ENCODE results near the gene ZSCAN5C. TPM values are rescaled to one million over a fixed set of nuclear protein-coding genes. Genes with fewer than 3 reads are reported as not detected.
"Not testable (repeated sequence)": the region's sequence is repeated elsewhere in the genome, so short reads cannot be mapped to it uniquely, and the experiment has no call there.

ZSCAN5C gene
- total RNA-seq (2014; rRNA removed): not detected in 2 replicates
- polyA plus RNA-seq (2012): not detected

GRCh38 chr19:56201973-56202372 is at the start of gene ZSCAN5C:
TSS of gene ZSCAN5C (plus strand) at chr19:56202273. CDS start at chr19:56205914, 3,641 bp downstream.
- no peak for DNase-seq (ENCODE audit: low read depth)

DNA sequence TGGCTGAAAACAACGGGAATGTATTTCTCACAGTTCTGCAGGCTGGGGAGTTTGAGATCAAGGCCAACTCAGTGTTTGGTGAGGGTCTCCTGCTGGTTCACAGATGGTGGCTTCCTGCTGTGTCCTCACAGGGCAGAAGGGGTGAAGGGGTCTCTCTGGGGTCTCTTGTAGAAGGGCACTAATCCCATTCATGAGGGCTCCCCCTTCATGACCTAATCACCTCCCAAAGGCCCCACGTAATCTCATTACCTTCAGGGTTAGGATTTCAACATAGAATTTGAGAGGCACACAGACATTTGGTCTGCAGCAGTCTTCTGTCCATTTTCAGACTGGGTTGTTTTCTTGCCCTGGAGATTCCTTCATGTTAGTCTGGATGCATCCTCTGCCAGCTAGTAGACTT is 49.4 kb upstream of the ZSCAN5C start:
- DNase-seq (ENCODE audit: low read depth): no peak

DNA sequence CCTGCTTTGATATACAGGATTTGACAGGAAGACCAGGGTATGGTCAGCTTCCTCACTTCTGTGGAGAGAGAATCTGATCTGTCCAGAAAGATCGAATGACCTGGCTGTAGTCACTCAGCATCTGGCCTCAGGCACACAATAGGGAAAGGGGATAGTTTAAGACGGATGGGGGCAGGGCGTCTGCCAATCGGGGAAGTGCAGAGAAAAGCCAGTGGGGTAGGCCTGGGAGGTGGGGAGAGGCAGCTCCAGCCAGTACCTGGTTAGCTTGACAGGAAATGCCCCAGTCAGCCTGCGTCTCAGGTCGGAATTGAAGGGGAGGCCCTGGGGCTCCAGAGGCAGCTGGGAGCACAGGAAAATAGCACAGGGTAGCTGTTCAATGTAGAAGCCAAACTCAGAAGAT is 48.6 kb upstream of the ZSCAN5C start:
- DNase-seq (ENCODE audit: low read depth): no peak

GRCh38 chr19:56155124-56155687 is 46.9 kb upstream of the ZSCAN5C start:
- DNase-seq (ENCODE audit: low read depth): no peak

- DNase-seq (ENCODE audit: low read depth): no peak
Observed at GRCh38 chr19:56156768-56157167, 45.3 kb upstream of the ZSCAN5C start.

- DNase-seq (ENCODE audit: low read depth): no peak
Observed at GRCh38 chr19:56158170-56158757, 43.8 kb upstream of the ZSCAN5C start.

- no peak for DNase-seq (ENCODE audit: low read depth)
Observed at GRCh38 chr19:56159009-56159559, 43.0 kb upstream of the ZSCAN5C start.

DNA sequence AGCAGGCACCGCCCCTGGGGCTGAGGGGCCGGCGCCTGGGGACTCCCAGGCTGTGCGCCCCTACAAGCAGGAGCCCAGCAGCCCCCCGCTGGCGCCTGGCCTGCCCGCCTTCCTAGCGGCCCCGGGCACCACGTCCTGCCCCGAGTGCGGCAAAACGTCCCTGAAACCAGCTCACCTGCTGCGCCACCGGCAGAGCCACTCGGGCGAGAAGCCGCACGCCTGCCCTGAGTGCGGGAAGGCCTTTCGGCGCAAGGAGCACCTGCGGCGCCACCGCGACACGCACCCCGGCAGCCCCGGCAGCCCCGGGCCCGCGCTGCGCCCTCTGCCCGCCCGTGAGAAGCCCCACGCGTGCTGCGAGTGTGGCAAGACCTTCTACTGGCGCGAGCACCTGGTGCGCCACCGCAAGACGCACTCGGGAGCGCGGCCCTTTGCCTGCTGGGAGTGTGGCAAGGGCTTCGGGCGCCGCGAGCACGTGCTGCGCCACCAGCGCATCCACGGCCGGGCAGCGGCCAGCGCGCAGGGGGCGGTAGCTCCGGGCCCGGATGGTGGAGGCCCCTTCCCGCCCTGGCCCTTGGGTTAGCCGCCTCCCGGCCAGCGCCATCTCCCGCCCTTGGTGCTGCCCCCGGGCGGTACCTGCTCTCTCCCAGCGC is 42.3 kb upstream of the ZSCAN5C start:
- DNase-seq (ENCODE audit: low read depth): no peak

DNA sequence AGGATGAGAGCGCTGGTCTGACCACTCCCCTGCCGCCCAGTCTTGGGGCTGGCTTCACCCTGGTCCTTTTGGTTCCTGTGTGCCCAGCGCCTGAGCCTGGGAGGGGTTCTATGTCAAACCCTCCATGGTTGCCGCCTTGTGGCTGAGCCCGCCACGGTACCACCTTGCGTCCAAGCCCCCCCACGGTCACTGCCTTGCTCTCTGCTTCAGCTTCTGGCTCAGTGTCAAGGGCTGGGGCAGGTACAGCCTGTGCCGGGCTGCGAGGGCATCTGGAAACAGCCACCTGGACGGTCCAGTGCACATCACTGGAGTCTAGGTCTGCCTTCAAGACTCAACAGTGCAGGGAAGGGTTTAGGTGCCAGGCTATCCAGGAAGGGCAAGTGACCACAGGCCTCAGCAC is 40.5 kb upstream of the ZSCAN5C start:
- DNase-seq (ENCODE audit: low read depth): no peak

- peak; percentile 11 for DNase-seq (ENCODE audit: low read depth)
Observed at GRCh38 chr19:56162258-56162657, 39.8 kb upstream of the ZSCAN5C start.

- DNase-seq (ENCODE audit: low read depth): no peak
Observed at GRCh38 chr19:56163097-56163496, 39.0 kb upstream of the ZSCAN5C start.

DNA sequence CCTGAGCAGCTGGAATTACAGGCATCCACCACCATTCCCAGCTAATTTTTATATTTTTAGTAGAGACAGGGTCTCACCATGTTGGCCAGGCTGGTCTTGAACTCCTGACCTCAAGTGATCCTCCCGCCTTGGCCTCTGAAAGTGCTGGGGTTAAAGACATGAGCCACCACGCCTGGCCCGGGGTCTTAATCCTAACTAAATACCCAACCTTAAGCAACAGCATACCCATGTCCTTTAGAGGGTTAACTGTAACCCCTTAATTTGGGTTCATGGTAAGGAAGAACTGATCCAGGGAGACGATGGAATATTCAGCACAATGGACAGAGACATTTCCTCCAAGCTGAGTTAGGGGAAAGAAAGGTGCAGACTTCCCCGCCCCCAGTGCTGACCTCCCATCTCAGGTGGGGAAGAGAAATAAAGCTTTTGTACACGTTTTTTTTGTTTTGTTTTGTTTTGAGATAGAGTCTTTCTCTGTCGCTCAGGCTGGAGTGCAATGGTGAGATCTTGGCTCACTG is 35.0 kb upstream of the ZSCAN5C start:
- DNase-seq (ENCODE audit: low read depth): no peak

DNA sequence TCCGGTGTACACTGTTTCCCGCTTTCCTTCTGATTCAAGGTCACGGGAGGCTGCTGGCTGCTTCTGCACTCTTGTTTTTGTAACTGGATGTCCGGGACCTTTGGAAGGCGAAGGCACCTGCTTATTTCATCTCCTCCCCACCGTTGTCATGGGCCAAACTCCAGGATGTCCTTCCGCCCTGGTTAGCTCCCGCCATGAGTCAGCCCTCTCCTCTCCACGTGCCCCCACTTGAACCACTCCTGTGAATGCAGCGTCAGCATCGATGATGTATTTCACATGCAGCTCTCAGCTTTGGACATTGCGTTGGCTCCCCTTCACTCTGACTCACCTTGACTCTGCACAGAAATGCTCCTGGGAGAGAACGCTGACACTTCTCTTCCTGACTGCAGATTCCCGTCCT is 31.8 kb upstream of the ZSCAN5C start:
- DNase-seq (ENCODE audit: low read depth): peak; percentile 16

- no peak for DNase-seq (ENCODE audit: low read depth)
Observed at GRCh38 chr19:56174086-56174485, 28.0 kb upstream of the ZSCAN5C start.

DNA sequence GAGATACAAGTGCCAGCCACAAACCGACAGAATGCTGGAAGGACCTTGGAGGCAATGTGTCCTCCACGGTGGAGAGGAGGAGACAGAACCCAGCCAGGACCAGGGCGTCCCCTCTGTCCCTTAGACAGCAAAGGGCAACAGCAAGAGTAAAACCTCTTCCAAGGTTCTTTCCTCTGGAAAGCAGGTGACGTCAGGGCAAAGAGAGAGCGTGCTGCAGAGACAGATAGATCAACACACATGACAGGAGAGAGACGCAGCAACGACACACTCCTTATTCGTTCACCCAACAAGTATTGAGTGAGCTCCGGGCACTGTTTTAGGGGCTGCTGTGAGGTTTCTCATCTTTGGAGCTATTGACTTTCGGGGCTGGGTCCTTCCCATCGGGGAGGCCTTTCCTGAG is 27.5 kb upstream of the ZSCAN5C start:
- no peak for DNase-seq (ENCODE audit: low read depth)

- DNase-seq (ENCODE audit: low read depth): not testable (repeated sequence)
Observed at GRCh38 chr19:56175861-56176307, 26.2 kb upstream of the ZSCAN5C start, which contains the start of gene GALP. TSS of gene GALP (plus strand) at chr19:56176008. CDS start at chr19:56177109, 1,101 bp downstream.

DNA sequence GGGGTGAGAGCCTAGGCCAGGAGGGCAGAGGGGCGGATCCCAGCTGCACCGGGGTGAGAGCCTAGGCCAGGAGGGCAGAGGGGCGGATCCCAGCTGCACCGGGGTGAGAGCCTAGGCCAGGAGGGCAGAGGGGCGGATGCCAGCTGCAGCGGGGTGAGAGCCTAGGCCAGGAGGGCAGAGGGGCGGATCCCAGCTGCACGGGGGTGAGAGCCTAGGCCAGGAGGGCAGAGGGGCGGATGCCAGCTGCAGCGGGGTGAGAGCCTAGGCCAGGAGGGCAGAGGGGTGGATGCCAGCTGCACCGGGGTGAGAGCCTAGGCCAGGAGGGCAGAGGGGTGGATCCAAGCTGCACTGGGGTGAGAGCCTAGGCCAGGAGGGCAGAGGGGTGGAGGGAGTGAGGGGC is 25.8 kb upstream of the ZSCAN5C start:
- not testable (repeated sequence) for DNase-seq (ENCODE audit: low read depth)

- DNase-seq (ENCODE audit: low read depth): no peak
Observed at GRCh38 chr19:56176881-56177280, 25.2 kb upstream of the ZSCAN5C start.

- no peak for DNase-seq (ENCODE audit: low read depth)
Observed at GRCh38 chr19:56177564-56178243, 24.4 kb upstream of the ZSCAN5C start.

- DNase-seq (ENCODE audit: low read depth): no peak
Observed at GRCh38 chr19:56189785-56190184, 12.3 kb upstream of the ZSCAN5C start.

DNA sequence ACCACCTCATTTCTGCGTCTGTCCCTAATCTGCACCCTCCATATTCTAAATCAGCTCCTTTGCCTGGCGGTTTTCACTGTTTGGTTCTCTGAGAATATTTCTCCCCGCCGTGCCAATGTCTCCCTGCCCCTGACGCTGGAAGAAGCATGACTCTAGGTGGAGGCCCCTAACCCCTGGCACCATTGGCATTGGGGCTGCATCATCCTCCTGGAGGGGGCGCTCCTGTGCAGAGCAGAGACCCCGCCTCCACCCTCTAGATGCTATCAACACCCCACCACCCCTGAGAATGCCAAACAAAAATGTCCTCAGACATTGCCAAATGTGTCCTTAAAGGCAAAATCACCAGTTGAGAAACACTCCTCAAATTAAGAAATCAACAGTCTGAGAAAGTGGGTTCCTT is 11.0 kb upstream of the ZSCAN5C start:
- DNase-seq (ENCODE audit: low read depth): no peak

DNA sequence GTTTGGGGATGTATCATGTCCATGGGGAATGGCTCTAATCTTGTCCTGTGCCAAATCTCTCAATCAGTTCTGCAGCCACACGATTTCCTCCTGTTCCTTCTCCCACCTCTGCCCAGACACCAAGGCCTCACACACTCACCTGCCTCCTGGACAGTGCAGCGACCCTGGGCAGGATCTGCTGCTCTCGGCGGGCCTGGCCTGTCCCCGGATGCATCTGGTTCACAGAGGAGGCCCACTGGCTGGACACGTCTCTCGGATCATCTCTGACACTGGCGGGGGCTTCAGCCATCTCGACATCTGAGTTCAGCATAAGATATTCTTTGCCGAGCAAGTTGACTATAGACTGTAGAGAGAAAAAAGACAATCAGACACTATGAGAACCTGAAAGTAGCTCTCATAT is 10.4 kb upstream of the ZSCAN5C start:
- no peak for DNase-seq (ENCODE audit: low read depth)

All from LHCN-M2 (cell line).